NOMO-1 treated with dmso at 0.1 percent for 144 hours (cell line): Measurements from ENCODE around the gene LRRFIP1.

Experiments
- DNase-seq: peaks from one replicate; lab custom pipeline; 2025; ENCODE audit not compliant: unreplicated experiment; lab: John Stamatoyannopoulos, UW

LRRFIP1 gene

GRCh38 chr2:237638176-237638575, 10.8 kb downstream of the LRRFIP1 start:
- no peak for DNase-seq

DNA sequence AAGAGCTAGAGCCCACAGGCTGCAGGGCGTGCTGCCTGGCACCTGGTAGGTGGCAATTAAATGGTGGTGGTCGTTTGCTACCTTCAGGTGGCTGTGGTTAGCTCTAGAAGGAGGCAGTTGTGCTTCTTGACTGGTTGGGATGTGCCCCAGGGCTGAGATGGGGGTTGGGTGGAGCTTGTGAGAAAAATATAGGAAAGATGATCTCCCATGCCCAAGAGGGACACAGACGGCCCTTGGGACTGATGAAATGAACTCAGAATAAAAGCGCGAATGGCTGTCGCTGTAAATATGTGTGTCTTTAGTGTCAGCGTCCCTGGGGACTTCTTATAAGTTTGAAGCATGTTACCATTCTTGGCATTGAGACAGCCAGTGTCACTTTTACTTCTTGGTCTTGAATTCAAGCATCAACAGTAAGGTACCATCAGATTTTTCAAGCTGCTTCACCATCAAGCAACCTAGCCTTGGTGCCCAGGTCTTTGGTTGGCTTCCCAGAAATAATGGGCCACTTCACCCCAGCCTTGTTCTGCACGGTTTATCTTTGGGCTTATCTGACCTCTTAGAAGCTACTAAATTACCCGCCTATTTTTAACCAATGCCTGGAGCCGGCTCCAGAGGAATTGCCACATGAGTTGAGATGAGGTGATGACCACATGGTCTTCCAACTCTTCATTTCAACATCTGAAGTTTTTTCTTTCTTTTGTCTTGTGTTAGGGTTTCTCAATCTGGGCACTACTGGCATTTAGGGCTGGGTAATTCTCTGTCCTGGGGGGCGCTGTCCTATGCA, 11.9 kb downstream of the LRRFIP1 start:
- no peak for DNase-seq

DNA sequence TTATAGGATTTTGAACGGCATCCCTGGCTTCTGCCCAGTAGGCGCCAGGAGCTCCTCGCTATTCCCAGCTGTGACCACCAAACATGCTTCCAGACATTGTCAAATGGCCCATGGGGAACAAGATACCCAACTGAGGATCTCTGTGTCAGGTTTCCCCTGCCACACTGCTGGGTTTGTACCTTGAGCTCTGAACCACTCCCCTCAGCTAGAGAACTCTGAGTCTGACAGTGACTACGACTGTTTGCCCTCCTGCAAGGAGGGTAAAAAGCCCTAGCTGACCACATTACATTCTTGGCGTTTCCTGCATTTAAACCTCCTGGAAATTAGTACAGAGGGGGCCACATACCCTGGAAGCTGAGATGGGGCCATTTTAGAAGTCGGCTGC, 12.4 kb downstream of the LRRFIP1 start:
- DNase-seq = no peak

DNA sequence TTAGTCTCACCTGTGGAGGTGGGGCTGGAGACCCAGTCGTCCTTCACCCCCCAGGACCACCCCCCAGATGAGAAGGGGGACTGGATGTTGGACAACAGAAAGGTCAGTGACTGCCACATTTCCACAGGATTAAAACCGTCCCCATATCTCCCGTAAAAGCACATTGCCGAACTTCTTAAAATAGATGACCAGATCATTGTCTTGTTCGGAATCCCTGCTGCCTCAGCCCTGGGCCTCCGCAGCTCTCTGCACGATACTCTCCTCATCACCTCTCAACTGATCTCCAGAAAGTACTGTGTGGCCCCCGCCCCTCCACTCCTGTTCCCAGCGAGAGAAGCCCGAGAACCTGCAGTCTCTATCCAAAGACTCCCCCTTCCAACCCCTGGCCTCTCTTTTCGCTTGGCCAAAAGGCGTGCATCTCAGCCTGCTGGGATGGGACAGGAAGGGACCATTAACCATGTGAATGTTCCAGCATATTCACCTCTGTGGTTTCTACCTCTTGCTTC, 13.2 kb downstream of the LRRFIP1 start:
- no peak for DNase-seq

- DNase-seq = no peak
Measured at GRCh38 chr2:237642038-237642734, 14.8 kb downstream of the LRRFIP1 start.

GRCh38 chr2:237643066-237643465, 15.7 kb downstream of the LRRFIP1 start:
- DNase-seq = no peak

DNA sequence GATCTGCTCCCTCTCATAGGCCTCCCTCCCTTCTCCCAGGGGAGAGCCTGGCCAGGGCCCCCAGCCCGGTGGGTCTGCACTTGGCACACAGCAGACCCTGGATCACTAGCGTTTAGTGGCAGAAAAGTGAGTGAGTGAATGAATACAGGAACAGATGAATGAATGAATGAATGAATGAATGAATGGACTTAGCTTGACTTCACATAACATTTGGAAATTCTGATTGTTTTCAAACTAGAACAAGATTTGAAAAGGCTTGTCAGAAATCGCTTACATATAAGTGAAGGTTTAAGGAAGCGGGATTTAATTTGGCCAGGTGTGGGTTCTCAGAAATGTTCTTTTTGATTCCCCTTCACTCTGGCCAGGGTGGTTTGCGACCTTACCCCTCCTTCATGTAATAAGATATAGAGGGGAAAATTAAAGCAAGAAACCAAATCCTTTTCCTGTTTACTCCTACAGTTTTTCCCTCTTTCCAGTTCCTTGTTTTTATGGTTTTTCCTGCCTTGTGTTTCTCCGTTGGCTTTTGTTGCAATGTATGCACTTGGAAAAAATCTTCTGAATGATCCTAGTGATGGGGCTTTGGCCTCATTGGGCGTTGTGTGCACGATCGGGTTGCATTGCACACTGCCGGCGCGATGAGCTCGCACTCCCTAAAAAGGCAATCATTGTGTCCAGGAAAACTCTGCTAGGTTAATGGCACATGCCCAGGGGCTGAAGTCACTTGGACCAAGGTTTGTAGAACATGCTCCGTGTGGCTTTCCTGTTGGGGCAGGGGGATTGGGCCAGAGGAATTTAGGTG, 16.4 kb downstream of the LRRFIP1 start:
- DNase-seq = no peak

DNA sequence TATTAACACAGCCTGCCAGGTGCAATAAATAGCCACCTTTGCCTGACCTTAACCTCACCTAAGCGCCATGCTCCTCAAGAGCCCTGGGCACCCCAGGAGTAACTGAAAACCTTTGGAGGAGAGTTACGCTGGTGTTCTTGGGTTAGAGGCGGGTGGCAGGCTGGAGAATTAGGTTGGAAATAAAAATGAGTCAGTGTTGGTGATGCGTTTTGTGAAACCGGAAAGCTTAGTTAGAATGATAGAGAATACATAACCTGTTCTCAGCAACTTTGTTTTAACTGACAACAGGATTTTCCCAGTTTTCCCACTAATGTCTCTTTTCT, 17.0 kb downstream of the LRRFIP1 start:
- no peak for DNase-seq

GRCh38 chr2:237645261-237645660, 17.9 kb downstream of the LRRFIP1 start:
- DNase-seq = no peak

DNA sequence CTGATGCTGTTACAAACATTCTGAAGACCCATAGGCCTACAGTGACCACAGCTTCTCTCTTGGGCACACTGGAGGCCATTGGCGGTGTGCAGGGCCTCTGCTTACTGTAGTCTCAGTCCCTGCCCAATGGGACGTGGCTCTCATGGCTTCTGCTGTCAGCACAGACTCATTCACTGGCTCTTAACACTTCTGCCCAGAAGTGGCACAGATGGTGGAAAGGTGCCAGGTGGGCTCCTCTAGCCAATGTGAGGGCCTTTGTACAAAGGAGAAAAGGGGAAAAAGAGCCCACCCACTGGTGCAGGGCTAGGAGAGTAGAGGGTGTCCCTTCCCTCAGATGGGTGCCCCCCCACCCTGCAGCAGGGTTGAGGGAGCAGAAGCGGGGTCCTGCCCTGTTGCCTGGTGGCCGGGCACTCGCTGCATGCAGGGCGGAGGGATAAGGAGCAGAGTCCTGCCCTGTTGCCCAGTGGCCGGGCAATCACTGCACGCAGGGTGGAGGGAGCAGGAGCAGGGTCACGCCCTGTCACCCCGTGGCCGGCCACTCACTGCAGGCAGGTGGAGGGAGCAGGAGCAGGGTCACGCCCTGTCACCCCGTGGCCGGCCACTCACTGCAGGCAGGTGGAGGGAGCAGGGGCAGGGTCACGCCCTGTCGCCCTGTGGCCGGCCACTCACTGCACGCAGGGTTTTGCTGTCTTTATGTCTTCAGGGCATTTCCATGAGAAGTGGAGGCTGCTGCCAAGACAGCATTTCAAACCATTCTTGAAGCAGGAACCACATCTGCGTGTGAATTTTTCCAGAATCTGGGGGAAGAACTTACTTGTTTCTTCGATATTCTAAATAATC, 20.0 kb downstream of the LRRFIP1 start:
- DNase-seq = no peak

GRCh38 chr2:237648016-237648381, 20.6 kb downstream of the LRRFIP1 start:
- DNase-seq = no peak

GRCh38 chr2:237649541-237650454, 22.4 kb downstream of the LRRFIP1 start:
- no peak for DNase-seq

DNA sequence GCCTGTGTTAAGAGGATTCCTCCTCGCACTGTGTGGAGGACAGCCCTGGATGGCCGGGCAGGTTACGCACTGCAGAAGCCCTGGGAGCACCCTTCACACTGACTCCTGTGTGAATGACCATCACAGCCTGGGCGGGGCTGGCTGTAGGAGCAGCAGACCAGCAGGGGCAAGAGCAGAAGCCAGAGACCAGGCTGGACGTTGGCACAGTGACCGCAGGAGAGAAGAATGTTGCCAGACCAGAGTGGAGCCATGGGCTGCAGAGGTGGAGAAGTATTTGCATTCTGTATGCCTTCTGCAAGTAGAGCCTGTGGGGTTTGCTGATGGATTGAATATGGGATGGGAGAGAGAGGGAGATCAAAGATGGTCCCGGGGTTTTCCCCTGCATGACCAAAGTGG, 23.1 kb downstream of the LRRFIP1 start:
- DNase-seq = no peak

- DNase-seq = no peak
Measured at GRCh38 chr2:237651761-237652160, 24.4 kb downstream of the LRRFIP1 start.

GRCh38 chr2:237652181-237652580, 24.8 kb downstream of the LRRFIP1 start:
- DNase-seq = no peak

- no peak for DNase-seq
Measured at GRCh38 chr2:237652854-237653253, 25.5 kb downstream of the LRRFIP1 start.

GRCh38 chr2:237653776-237654558, 26.6 kb downstream of the LRRFIP1 start:
- DNase-seq = no peak

- DNase-seq = no peak
Measured at GRCh38 chr2:237657063-237657462, 29.7 kb downstream of the LRRFIP1 start.

DNA sequence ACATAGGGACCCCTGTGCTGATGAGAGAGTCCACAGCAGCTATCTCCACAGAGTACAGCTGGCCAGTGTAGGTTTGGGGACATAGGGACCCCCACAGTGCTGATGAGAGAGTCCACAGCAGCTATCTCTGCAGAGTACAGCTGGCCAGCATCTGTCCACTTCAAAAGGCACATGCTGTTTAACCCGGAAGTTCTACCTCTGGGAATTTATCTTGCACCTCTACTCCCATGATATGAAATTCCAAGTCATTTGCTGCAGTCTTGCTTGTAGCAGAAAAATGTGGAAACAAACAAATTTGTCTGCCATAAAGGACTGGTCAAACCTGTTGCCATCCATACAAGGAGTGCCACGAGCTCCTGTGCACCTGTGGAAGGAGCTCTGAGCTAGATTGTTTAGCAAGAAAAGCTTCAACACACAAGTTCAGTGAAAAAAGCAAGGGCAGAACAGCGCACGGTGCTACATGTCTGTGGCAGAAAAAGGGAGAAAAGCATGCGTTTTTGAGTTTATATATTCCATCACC, 33.1 kb downstream of the LRRFIP1 start:
- no peak for DNase-seq
